AG09309 (cell line): ENCODE measurements around the gene CCDC187.

Source experiments
- DNase-seq: peaks from one replicate; pipeline ENCODE4 v3.0.0-alpha.2; 2010; ENCODE audit warnings: low read depth
- H3K4me3 ChIP-seq: 2 replicates; pipeline ENCODE4 v1.5.1; 2011; ENCODE audit warnings: mild to moderate bottlenecking, low read depth, low read length, moderate library complexity; ENCODE audit not compliant: control insufficient read depth
- CTCF ChIP-seq: IDR thresholded peaks from 2 replicates; pipeline ENCODE4 v1.5.1; 2011; ENCODE audit warnings: mild to moderate bottlenecking, low read depth, low read length, inconsistent platforms; ENCODE audit not compliant: insufficient read depth, control insufficient read depth; ENCODE audit errors: missing control alignments

Gene CCDC187

DNA sequence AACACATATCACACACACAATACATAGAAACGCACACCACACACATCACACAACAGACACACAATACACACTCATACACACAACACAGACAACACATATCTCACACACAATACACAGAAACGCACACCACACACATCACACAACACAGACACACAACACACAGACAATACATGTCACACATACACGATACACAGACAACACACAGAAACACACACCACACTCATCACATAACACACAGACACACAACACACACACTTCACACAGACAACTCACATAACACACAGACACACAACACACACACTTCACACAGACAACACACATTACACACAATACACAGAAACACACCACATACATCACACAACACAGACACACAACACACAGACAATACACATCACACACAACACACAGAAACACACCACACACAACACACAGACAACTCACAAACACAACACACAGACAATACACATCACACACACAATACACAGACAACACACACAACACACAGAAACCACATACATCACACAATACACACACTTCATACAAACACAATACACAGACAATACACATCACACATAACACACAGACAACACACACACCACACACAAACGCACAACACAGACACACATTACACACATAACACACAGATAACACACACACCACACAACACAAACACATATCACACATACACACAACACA is 4.3 kb upstream of the CCDC187 start:
- no peak for TF ChIP-seq CTCF
- no peak overlapping the region for H3K4me3 ChIP-seq
- no peak for DNase-seq

GRCh38 chr9:136307215-136307750 is 3.4 kb upstream of the CCDC187 start:
- no peak for TF ChIP-seq CTCF
- no peak for DNase-seq
- H3K4me3 ChIP-seq: no peak overlapping the region

DNA sequence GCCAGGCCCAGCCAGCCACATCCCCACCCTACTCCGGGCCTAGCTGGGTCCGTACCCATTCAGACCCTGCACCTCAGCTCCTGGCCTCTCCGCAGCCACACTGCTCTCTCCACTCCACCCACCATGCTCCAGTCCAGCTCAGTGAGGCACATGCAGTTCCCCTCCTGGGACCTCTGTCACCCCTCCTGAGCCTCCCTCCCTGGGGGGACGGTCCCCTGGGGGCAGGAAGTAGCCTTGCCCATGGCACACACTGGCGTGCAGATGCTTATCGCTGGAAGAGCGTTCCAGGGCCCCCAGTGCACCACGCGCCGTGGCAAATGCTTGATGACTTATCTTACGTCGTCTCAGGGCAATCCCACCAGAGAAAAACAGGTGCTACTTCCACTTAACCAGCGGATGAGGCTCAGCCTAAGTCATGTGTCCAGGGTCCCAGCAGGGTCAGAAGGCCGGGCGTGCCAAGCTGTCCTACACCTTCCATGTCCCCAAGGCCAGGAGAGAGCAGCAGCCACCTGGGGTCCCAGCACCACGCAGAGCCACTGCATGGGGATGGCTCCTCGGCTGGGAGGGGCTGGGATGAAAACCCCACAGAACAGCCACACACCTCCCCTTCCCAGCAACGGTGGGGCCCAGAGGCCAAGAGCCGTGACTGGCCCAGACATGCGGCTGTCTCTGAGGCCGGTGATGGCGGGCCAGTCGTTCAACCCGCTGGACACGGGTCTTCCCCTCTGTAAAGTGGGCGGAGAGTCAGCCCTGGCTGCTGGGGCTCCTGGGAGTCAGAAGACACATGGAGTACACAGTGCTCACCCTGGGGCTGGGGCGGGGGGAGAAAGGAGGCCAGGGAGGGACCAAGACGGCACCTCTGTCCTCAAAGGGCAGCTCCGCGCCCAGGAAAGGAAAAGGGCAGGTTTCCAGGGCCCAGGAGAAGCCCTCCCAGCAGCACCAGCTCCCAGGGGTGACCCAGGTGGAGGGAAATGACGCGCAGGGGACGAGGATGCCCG is 2.6 kb upstream of the CCDC187 start:
- no peak for TF ChIP-seq CTCF
- DNase-seq: no peak
- H3K4me3 ChIP-seq: no peak overlapping the region

DNA sequence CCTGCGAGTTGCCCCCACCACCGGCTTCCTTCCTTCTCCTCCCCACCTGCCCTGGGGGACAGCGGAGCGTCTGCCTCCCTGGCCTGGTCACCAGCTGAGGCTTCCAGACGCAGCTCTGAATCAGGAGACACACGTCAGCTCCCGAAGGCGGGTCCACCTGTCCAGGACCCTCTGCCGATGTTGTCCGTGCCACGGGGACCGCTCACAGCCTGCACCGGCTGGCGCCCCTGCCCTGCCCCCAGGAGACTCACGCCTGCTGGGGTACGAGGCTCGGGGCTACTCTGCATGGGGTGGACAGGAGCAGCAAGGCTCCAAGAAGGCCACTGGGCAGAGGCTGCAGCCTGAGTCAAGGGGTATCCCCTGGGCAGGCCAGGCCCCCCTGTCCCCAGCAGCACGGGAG is 1.9 kb upstream of the CCDC187 start:
- no peak for TF ChIP-seq CTCF
- no peak for DNase-seq

DNA sequence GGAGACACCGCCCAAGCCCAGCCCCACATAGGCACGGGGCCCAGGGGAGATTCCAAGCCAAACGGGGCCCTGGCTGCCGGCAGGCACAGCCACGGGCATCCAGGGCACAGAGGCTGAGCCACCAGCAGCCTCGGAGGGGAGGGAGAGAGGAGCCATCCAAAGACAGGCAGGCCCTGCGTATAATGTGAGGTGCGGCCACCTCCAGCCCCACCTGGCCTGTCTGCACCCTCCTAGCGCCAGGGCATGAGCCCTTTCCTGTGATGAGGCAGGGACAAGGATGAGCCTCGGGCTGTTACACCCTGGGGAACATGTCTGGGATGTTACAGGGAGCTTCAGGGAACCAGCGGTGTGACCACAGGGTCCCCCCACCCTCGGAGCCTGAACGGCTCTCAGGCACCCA is 1.1 kb upstream of the CCDC187 start:
- TF ChIP-seq CTCF: no peak
- H3K4me3 ChIP-seq: no peak overlapping the region
- DNase-seq: no peak

More for the DNA sequence above, 1.9 kb upstream of the CCDC187 start:
- H3K4me3 ChIP-seq: no peak overlapping the region

DNA sequence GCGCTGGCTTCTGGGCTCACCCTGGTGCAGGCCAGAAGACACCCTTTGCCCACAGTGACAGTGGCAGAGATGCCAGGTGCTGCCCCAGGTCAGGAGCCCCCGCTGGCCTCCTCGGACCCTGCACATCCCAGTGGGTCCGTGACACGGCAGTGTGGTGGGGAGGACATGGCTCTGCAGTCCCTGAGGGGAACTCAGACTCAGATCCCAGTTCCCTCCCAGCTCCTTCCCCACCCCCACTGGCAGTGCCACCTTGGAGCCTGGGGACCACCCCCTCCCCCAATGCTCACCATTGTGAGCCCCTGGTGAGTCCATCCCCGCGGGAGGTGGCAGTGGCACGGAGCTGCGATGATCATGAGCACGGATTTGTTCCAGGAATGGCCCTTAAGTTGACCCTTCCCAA is 562 bp upstream of the CCDC187 start:
- TF ChIP-seq CTCF: no peak
- no peak overlapping the region for H3K4me3 ChIP-seq
- DNase-seq: no peak
